GM19324 (cell line): ENCODE data around the gene SNX15.

Source experiments
- ATAC-seq: cut with Tn5 transposase; IDR thresholded peaks from one replicate; pipeline ENCODE4 v1.9.1; 2021; ENCODE audit warnings: mild to moderate bottlenecking, moderate library complexity; ENCODE audit not compliant: unreplicated experiment, low FRiP score

The SNX15 gene

DNA sequence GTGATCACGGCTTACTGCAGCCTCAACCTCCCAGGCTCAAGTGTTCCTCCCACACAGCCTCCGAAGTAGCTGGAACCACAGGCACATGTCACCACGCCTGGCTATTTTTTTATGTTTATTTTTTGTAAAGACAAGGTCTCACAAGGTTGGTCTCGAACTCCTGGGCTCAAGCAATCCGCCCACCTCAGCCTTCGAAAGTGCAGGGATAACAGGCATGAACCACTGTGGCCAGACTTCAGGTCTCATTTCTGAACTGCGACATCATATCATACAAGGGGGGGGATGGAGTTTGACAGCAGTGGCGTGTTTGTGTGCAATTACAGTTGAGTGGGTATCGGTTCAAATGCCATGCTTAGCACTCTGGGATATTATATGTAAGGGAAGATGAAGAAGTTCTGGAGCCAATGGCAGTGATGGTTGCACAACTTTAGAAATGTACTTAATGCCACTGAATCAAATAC lies 24.2 kb downstream of the SNX15 start:
- no peak for ATAC-seq

DNA sequence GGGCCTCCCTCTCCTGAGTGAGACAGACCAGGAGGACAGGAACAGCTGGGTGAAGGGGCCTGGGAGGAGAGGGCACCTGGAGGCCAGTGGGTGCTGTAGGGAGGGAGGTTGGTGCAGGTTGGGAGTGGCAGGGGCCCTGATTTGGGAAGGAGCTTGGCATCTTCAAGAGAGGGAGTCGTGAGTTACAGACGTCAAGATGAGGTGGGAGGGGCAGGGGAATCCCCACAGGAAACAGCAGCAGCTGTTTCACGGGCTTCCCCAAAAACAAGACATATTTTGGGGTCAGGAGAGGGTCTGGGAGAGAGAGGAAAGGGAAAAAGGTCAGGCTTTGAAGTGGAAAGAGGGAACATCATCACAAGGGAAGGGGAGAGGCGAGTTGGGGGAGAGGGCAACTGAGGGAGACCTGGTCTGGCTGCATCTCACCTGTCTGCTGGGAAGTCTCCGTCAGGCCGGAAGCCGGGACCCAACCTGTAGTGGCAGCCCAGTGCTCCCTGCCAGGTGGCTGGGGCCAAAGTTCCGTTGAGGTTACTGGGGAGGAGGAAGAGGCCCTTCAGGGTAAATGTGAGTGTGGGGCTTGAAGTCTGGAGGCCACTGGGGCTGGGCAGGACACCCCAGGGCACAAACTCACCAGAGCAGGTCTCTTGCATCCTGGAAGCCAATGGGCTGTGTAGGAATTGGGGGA lies 26.7 kb downstream of the SNX15 start:
- ATAC-seq = no peak

DNA sequence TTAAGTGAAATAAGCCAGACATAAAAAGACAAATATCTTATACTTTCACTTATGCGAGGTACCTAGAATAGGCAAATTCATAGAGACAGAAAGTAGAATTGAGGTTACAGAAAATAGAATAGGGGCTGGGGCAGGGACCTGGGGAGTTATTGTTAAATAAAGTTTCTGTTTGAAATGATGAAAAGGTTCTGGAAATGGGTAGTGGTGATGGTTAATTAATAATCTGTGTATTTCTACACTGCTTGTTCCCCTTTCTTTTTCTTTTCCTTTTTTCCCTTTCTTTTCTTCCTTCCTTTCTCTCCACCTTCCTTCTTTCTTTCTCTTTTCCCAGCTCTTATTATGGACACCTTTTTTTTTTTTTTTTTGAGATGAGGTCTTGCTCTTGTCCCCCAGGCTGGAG lies 28.3 kb downstream of the SNX15 start:
- ATAC-seq = no peak

DNA sequence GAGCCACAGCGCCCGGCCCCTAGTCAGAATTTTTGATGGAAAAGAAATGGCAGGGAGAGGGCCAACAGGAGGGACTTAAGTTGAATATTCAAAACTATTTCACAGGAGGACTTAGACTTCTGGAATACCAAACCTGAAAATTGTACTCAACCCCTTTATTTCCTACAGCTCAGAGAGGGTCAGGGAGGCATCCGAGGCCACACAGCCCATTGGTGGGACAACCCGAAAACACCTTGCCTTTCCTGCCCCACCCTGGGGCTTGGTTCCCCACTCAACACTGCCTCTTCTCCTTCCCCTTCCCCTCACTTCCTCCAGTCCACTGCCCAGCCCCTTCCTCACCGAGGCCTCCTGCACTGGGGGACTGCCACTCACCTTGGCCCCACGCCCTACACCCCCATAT lies 29.8 kb downstream of the SNX15 start:
- ATAC-seq = no peak

DNA sequence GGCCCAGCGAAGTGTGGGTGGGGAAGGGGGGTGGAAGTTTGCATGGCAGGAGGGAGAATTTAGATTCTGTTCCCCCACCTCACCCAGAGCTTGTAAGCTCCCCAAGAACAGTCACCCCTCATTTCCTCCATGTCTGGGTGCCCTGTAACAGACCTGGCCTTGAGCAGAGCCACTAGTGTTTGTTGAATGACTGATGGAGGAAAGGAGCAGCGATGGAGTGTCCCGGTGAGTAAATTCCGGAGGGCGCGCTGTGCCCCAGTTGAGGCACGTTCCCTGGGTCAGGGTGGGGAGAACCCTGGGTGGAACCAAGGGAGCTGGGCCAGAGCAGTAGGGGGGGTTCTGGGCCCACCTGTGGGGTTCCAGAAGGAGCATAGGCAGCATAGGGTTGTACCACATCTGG lies 30.3 kb downstream of the SNX15 start:
- ATAC-seq = no peak

DNA sequence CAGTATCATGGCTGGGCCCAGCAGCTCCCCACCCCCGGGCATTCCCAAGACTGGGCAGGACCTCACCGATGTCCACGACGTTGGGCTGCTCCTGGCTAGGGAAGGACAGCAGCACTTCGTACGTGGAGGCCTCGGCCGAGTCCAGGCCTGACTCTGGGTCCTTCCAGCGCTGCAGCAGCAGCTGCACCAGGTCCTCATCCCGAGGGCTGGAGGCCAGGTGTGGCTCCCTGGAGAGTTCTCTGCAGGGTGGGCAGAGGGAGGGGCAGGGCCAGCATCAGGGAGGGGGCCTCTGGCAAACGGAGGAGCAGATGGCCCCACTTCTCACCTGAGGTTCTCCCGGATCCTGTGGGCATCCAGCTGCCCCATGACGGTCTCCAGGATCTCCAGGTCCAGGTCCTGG lies 30.8 kb downstream of the SNX15 start:
- ATAC-seq = no peak

DNA sequence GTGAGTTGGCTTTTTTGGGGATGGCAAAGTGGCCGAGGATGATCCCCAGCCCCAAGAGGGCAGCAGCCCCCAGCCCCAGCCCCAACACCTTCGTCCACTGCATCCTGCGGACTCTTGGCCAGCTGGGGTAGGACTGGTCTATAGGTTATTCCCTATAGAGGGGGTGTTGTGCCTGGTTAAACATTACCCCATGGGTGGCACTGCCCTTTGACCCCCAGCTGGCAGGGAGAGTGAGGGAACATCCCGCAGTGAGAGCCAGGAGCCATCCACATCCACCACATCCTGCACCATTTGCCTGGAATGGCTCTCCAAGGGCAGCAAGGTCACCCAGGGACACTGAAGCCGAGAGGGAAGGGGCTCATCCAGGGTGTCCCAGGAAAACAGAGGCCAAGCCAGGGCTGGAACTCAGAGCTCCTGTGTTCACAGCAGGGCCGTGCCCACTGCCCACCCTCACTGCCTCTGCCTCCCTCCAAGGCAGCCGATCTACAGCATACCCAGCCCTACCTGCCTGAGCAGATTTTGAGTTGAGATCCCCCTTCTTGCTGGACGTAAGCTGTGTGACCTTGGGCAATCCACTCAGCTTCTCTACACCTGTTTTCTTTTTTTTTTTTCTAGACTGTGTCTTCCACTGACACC lies 31.3 kb downstream of the SNX15 start, which contains the start of gene NAALADL1:
Gene NAALADL1 (minus strand): TSS at position 135 of the 636 bp plus-strand sequence. CDS start 32 bp downstream, at position 103.
- ATAC-seq = no peak

DNA sequence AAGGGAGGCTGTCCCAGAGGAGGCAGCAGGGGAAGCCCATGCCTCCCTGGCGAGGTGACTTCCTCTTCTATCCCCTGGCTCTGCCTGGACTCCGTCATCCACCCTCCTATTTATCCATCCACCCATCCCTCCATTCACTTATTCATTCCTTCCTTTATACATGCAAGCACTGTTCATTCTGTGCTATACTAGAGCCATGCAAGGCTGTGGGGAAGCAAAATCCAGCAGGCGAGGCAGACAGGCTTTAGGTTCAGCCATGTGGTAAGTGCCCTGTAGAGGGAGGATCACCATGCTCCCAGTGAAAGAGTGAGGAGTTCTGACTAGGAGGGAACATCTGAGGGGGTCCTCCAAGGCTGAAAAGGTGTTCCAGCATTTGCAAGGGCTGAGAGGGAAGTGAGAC lies 32.3 kb downstream of the SNX15 start:
- ATAC-seq = no peak

DNA sequence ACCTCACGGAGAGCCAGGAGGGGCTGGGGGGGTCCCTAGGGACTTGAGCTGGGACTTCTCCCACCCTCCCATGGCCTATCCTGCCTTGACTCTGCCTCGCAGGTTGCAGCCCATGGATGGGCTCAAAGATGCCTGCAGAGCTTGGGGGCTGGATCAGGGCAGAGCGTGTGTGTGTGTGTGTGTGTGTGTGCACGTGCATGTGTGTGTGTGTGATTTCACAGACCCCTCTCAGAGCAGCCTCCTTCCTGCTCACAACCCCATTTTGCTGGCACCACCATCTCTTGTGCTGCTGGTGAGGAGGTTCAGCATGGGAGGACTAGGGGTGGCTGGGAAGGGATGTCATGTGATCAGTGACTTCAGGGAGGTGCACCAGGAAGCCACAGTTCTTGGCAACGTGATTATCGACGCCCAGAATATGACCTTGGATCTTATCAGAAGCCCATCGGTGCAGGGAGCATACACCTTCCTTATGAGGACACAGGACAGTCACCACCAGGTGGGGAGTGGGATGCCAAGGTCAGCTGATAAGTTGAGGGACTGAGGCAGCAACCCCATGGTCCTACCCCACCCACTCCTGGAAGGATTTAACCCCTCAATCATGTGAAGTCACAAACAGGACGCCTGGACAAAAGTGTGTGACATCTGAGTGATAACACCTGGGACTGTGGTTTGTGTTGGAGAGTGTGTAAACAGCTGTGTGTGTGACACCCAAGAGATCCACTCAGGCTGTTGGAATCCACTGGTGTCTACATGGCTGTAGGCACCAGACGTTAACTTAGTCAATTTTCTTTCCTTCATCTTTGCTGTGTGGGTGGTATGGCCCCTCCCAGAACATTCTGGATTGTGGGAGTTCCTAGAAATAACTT lies 33.0 kb downstream of the SNX15 start:
- no peak for ATAC-seq

DNA sequence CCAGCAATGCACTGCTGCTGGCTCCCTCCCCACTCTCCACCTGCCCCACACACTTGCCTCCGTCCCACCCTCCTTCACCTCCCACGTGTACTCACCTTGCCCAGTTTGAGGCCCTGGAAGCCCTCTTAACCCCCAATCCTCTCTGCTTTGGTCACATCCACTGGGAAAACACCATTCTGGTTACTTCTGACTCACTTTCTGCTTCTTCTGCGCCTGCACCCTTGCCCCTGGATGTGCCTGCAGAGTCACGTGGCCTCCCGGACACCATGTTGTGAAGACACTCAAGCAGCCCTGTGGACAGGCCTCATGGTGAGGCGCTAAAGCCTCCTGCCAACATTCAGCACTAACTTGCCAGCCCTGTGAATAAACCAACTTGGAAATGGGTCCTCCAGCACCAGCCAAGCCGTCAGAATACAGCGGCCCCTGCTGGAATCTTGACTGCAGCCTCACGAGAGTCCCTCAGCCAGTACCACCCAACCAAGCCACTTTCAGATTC lies 33.7 kb downstream of the SNX15 start:
- no peak for ATAC-seq

DNA sequence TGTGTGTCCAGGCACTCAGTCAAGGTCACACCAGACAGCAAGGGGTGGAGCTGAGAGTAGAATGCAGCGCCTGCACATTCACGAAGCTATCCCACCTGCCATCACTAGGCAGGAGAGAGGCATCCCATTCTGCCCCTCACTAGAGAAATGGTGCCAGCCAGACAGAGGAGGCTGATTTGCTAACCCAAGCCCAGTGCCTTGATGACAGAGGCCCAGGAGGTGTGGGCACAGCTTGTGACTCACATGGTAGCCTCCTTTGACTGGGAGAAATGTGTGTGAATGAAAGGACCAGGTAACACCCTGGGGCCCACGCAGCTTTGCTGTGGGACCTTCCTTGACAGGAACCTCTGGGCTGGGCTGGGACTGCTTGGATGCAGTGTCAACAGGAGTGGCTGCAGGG lies 36.3 kb downstream of the SNX15 start:
- ATAC-seq = no peak

DNA sequence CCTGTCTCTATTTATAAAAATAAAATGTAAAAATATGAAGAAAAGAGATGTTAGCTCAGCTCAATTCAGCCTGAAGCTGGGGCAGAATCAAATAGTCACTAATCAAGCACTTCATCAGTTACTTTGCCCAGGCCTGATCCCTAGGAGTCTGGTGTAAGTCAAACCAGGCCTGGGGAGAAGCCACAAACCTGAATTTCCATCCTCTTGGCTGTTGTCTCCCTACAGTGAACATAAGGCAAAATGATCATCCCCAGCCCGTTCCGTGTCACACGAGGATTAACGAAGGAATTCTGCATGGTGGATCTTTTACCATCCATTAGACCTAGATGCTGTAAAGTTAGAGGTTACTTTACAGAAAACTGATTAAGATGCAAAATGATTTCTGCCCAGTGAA lies 37.6 kb downstream of the SNX15 start:
- no peak for ATAC-seq

DNA sequence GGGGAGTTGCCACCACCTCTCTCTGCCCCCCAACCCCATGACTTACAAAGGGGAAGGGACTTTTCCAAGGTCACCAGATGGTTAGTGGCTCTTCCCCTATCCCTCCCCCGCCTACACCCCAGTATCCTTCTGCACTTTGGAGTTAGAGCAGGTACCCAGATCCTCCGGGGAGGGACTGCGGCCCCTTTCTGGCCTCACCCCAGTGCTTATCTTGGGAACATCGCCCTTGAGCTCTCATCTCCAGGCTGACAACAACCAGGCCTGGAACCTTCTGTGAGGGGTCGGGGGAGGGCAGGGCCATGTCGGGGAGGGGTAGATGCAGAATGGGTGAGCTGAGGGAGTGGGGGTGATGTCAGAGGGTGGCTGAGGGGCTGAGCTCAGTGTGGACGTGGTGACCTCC lies 38.6 kb downstream of the SNX15 start:
- ATAC-seq = no peak

DNA sequence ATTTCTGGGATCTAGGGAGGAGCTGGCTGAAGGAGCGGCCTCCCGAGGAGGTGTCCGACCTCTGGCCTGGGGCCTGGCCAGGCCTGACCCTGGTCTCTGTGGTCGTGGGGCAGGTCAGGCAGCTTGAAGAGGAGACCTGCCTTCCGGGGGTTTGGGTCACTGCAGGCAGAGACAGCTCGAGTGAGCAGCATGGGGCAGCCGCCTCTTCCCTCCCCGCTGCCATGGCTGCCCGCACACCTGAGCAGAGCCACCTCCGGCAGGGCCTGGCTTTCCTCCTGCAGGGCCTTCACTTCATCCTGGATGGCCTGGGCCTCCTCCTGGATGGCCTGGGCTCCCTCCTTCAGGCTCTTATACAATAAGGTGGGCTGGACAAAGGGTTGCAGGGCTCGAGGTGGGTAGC lies 39.1 kb downstream of the SNX15 start:
- ATAC-seq = no peak

DNA sequence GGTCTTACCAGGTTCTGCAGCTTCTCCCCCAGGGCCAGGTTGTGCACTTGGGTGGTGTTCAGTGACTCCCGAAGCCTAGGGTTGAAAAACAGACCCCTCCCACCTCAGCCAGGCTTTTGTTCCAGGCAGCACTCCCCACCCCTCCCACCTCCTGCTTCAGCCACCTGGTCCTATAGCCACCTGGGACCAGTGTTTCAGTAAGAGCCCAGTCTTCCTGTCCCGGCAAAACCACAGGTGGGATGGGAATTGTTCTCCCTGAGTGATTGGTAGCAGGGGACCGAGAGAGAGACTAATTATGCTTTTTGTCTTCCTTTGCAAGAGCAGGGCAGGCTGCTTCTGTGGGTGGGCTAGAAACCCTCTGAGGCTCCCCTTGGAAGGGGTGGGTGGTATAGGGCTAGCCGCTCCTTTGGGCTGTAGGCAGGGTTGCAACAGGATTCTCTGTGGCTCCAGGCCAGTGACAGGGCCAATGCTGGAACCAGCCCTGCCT lies 39.6 kb downstream of the SNX15 start:
- no peak for ATAC-seq

DNA sequence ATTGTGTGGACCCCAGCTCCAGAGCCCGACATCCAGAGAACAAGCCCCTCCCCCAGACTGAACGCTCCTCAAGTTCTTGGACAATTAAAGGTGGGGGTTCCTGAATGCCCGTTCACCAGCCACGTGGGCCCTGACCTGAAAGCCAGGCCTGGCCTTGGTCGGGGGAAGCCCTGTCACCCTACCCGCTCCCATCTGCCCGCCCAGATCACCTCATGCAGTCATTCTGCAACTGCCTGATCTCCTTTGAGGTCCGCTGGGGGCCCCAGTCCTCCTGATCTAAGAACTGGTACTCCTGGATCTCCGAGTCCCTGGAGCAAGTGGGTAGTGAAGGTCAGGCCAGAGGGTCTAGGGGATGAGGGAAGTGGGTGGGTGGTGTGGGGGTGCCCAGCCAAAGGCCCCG lies 40.2 kb downstream of the SNX15 start:
- no peak for ATAC-seq

DNA sequence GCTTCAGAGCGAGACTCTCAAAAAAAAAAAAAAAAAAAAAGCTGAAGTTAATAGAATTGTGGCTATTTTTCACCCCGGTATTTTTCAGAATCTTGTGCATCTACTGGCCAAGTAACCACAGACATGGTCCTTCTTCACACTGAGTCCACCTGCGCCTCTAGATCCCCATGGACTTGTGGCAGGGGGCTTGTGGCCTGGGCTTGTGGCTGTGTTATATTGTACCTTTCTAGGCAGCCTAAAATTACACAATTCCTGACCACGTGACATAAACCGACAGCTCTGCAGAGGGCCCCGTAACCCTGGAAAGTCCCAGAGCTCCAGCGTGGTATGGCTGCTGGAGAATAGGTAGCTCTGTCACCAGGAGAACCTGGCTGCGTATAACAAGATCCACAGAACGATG lies 42.0 kb downstream of the SNX15 start:
- no peak for ATAC-seq

DNA sequence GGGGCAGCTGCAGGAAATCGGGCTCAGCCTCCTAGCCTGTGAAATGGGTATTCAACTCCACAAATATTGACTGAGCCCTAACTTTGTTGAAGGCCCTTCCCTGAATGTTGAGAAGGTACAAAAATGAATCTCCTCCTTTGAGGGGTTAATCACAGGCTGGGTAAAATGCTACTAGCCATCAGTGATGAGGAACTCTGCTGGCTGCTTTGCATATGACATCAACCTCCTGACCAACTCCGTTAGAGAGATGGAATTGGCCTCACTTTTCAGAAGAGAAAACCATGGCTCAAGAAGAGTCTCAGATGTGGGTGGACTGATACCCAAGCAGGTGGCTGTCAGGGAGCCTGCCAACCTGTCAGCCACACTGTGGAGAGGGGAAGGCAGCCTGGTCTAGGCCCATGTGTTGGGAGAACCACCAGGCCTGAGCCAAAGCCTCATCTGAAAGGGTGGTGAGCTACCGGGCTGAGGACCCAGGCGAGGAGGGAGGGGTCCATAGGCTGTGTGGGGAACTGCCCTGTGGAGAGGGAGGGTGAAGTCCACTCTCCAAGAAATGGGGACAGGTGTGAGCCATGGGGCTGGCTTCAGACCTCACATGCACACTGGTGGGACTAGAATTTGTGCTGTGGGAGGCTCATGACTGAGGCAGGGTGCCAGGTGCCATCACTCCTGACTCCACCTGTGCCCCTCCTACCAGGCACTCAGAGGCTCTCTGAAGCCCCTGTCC lies 44.8 kb downstream of the SNX15 start:
- ATAC-seq = no peak

DNA sequence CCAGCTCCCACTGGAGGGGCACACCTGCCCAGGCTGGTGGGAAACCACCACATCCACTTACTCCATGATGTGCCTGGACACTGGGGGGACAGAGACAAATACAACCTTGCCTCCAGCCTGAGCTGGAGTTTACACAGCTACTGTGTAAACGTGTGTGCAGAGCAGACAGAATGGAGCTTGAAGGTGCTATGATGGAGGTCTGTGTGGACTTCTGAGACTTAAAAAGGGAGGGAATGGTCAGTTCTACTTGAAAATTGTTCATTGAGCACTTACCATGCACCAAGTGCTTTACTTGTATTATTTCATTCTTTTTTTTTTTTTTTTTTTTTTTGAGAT lies 45.4 kb downstream of the SNX15 start:
- ATAC-seq = no peak

DNA sequence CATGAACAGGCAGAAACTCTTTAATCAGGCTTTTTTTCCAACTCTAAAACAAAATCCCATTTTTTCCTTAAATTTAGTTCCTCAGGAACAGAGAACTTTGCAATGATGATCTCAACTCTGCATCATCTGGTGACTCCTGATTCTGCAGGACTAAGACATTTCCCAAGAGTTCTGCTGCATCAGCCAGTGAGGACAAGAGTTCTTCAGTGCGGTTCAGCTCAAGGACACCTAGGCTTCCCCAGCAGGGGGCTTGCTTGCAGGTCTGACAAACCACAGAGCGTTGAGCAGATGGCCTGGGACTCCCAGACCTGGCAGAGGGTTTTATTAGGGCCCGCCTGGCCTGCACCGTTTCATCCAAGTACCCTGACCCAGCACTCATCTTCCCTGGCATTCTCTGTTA lies 50.2 kb downstream of the SNX15 start:
- ATAC-seq = no peak

DNA sequence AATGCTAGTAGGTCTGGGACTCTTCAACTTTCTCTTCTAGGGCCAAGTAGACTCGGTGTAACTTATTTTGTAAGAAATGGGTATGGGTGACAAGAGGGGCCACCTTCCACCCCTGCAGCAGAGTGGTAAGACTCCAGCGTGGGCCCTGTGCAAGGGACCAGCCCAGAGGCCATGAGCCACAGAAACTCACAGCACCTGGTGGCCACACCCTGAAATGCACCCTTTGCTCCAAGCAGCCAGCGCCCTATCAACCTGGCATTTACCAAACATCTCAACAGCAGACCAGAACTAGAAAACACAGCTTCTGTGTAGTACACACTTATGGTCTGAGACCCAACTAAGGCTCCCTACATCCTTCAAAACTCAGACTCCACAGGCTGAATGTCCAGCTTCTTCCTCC lies 50.9 kb downstream of the SNX15 start:
- ATAC-seq = no peak
